Aortic smooth muscle cell (primary cell): ENCODE measurements around the gene PLIN5. TPM values are rescaled to one million over a fixed set of nuclear protein-coding genes. Genes with fewer than 3 reads are reported as not detected.

Experiments used
- total RNA-seq: library from RNA; depleted of rRNA; stranded (reverse); fragments of >200 nt; gene quantifications from 2 replicates; pipeline ENCODE4 v1.2.3, GENCODE V29; 2014

Gene PLIN5, protein sequence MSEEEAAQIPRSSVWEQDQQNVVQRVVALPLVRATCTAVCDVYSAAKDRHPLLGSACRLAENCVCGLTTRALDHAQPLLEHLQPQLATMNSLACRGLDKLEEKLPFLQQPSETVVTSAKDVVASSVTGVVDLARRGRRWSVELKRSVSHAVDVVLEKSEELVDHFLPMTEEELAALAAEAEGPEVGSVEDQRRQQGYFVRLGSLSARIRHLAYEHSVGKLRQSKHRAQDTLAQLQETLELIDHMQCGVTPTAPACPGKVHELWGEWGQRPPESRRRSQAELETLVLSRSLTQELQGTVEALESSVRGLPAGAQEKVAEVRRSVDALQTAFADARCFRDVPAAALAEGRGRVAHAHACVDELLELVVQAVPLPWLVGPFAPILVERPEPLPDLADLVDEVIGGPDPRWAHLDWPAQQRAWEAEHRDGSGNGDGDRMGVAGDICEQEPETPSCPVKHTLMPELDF
- not detected in 2 replicates for total RNA-seq

DNA sequence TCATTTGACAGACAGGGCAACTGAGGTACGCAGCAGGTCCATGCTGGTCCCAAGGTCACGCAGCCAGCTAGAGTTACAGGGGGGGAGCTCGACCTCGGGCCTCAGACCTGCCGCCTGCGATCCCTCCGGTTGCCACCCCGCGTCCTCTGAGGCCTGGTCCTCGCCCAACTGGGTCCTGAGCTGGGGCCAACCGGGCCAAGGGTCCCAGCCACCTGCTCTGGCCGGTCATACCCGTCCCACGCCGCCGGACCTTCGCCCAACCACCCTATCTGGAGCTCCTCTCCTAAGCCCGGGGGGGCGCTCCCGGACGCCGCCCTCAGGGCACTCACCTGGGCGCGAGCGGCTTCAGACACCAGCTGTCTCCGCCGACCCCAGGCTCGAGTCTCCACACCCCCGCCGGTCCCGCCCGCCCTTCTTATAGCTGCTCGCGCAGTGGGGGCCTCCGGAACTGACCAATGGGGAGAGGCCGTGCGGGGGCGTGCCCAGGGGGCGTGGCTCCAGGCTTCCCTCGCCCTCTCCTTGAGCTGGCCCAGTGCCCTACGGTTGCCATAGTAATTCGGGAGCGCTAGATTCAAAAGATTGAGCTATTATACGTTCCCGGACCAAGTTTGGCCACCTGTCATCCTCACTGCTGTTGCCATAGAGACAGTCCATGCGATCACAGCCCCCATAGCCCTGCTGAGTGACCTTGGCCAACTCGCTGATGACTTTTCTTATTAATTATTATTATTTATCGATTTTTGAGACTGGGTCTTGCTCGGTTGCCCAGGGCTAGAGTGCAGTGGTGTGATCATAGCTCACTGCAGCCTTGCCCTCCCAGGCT lies at the start of gene PLIN5:
PLIN5 (minus strand) TSS at position 389 of the 823 bp plus-strand sequence. CDS start 1,150 bp downstream, outside the sequence.

DNA sequence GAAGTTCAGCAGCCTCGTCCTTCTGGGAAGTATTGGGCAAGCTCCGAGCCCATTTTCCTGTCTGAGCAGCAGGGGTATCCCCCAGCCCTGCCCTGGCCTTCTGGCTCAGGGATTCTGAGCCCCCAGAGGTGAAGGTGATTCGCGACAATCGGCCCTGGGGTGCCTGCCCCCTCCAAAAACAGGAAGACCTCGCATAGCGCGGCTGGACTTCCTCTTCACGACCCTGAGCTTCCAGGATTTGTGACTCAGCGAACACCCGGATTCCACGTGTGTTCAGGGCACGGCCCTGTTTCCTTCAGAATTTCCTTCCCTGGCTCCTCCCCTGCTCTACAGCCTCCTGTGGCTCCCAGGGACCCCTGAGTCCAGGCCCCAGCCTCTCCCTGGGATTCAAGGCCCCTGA lies 24.5 kb upstream of the PLIN5 start, which contains the start of gene SEMA6B:
SEMA6B (minus strand) TSS at position 116 of the 400 bp plus-strand sequence. CDS start 1,227 bp downstream, outside the sequence.

GRCh38 chr19:4539693-4540581 lies 4.9 kb upstream of the PLIN5 start, which contains the start of gene LRG1:
Gene LRG1, minus strand, starts transcription at chr19:4540036. Its CDS starts 23 bp downstream, at chr19:4540013.

DNA sequence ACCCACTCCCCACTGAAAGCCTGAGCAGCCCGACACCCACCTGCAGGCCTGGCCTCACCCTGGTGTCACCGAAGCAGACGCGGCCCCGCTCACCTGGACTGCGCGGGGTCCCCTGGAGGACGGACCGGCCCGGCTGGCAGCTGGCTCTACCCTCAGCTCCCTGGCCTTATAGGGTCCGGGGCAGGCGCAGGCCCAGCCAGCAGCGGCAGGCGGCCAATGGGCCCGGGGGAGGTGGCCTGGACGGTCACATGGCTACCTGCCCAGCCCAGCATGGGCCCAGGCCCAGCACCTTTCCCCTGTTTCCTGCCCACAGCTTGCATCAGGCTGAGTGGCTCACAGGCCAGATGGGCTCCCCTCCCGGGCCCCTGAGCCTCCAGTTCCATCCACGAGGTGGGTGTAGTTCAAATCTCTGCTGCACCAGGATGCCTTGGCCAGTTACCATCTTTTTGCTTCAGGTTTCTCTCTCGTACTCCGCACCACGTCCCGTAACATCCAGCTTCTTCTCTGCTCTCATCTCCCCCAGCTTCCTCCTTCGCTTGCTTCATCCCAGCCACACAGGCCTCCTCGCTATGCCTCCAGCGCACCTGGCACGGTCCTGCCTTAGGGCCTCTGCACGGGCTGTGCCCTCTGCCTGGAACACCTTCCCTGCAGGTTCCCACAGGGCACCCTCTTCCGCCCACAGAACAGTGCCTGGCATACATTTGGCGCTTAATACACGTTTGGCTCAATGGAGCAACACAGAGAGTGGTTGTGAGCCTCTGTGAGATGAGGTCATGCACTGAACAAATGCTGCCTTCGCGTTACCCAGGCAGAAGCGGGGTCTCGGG lies 16.5 kb downstream of the PLIN5 start, which contains the start of gene PLIN4:
PLIN4 (minus strand) TSS at position 142 of the 827 bp plus-strand sequence. CDS start 214 bp downstream, outside the sequence.

Other genes starting within 250 kb of the PLIN5 start
- gene TMIGD2, start 232.8 kb downstream of the PLIN5 start, total RNA-seq: not detected in 2 replicates
- gene FSD1, start 230.6 kb downstream of the PLIN5 start, total RNA-seq: 0.99 and 2.2 TPM in 2 replicates
- 1.7 and 2.1 TPM in 2 replicates for gene STAP2, start 196.4 kb downstream of the PLIN5 start, total RNA-seq
- 6.3 and 6.7 TPM in 2 replicates for gene MPND, start 191.7 kb downstream of the PLIN5 start, total RNA-seq
- gene SH3GL1, start 134.7 kb downstream of the PLIN5 start, total RNA-seq: 30.1 and 30.8 TPM in 2 replicates
- gene CHAF1A, start 132.6 kb downstream of the PLIN5 start, total RNA-seq: 9.1 and 19.2 TPM in 2 replicates
- gene UBXN6, start 77.4 kb downstream of the PLIN5 start, total RNA-seq: 94.1 and 105 TPM in 2 replicates
- 51.4 and 66.2 TPM in 2 replicates for gene HDGFL2, start 62.9 kb downstream of the PLIN5 start, total RNA-seq
- gene PLIN4, start 16.7 kb downstream of the PLIN5 start, total RNA-seq: under 0.01 and 0.06 TPM in 2 replicates
- not detected in 2 replicates for gene LRG1, start 4.8 kb upstream of the PLIN5 start, total RNA-seq
- 1.3 and 3.6 TPM in 2 replicates for gene SEMA6B, start 24.5 kb upstream of the PLIN5 start, total RNA-seq
- 2.4 and 3.3 TPM in 2 replicates for gene TNFAIP8L1, start 104.3 kb upstream of the PLIN5 start, total RNA-seq
- 263 and 266 TPM in 2 replicates for gene MYDGF, start 135.1 kb upstream of the PLIN5 start, total RNA-seq
- gene DPP9, start 188.6 kb upstream of the PLIN5 start, total RNA-seq: 26.5 and 35.3 TPM in 2 replicates